GM12864 (cell line): ENCODE measurements around the gene SCFD2.

Experiments
- DNase-seq: peaks from one replicate; pipeline ENCODE4 v3.0.0-alpha.2; 2011; ENCODE audit warnings: low read depth
- H3K4me3 ChIP-seq: 2 replicates; pipeline ENCODE4 v1.5.1; 2011; ENCODE audit warnings: mild to moderate bottlenecking, low read depth, low read length, control low read depth
- CTCF ChIP-seq: IDR thresholded peaks from 2 replicates; pipeline ENCODE4 v1.5.1; 2011; ENCODE audit warnings: low read depth, mild to moderate bottlenecking, moderate library complexity, low read length, control low read depth, inconsistent platforms; ENCODE audit errors: missing control alignments

The SCFD2 gene

GRCh38 chr4:52982946-52983340, 382.9 kb downstream of the SCFD2 start:
- no peak overlapping the region for H3K4me3 ChIP-seq
- TF ChIP-seq CTCF: no peak
- DNase-seq: no peak

GRCh38 chr4:52982255-52982945, 383.5 kb downstream of the SCFD2 start:
- TF ChIP-seq CTCF: peak; percentile 33
- H3K4me3 ChIP-seq: no peak overlapping the region
- no peak for DNase-seq

DNA sequence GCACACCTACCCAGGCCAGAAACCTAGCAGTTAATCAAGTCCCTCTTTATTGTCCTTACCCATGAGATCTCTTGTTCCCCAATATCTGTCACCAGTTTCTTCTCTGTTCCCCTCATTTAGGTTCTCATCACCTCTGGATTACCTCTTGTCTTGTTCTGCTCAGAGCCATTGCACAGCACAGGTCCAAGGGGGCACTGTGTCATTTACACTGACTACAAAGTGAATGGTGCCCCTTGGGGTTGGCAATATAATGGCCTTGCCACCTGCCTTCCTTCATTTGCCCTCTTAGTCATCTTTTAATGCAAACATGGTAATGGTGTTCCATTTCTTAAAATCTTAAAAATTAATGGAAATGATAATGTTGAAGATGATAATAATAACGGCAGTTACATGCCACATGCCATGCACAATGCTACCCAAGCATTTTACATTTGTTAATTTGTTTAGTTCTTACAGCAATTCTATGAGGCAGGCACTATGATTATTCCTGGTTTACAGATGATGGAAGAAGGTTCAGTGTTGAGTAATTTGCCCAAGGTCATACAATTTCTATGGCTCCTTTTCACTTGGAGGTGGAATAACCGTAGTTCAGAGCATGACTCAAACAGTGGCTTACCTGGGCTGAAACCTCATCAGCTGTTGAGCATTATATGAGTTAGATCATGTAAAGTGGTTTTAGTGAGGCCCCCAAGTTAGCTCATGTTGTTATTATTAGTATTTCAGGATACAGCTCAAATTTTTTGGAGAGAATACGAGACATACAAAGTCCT, 385.9 kb downstream of the SCFD2 start:
- no peak for TF ChIP-seq CTCF
- DNase-seq: no peak
- no peak overlapping the region for H3K4me3 ChIP-seq

- H3K4me3 ChIP-seq: no peak overlapping the region
- no peak for DNase-seq
- no peak for TF ChIP-seq CTCF
These were observed 386.8 kb downstream of the SCFD2 start for GRCh38 chr4:52979020-52979419.

- no peak for TF ChIP-seq CTCF
These were observed 388.6 kb downstream of the SCFD2 start for GRCh38 chr4:52977252-52977651.

GRCh38 chr4:52976523-52977230, 389.2 kb downstream of the SCFD2 start:
- no peak overlapping the region for H3K4me3 ChIP-seq
- no peak for TF ChIP-seq CTCF
- no peak for DNase-seq

More at GRCh38 chr4:52977252-52977651, 388.6 kb downstream of the SCFD2 start:
- DNase-seq: no peak
- no peak overlapping the region for H3K4me3 ChIP-seq
